IMR-90 (cell line): ENCODE results near the gene ULBP1. TPM values are rescaled to one million over a fixed set of nuclear protein-coding genes. Genes with fewer than 3 reads are reported as not detected.

Experiments
- ATAC-seq: fragments of 200-7000 bp; cut with Tn5 transposase; 2 replicates; pipeline ENCODE4 v1.9.1; 2020; ENCODE audit warnings: low read depth, mild to moderate bottlenecking, moderate library complexity
- BruUV-seq: library from RNA; stranded (reverse); fragments of 400-500 nt; replicated peaks from 2 replicates; lab custom pipeline; 2021; lab: Mats Ljungman, UMichigan
- CTCF ChIA-PET: fragments of 300-600 bp; formaldehyde crosslinking; extraction: SDS; loops from one replicate; lab custom pipeline; 2021; ENCODE audit warnings: antibody characterized with exemption; lab: Yijun Ruan, JAX
- POLR2A ChIA-PET: fragments of 300-600 bp; sonication (Branson Sonifier 250); formaldehyde crosslinking; loops from one replicate; lab custom pipeline; 2022; ENCODE audit warnings: antibody characterized with exemption; ENCODE audit not compliant: unreplicated experiment; lab: Charles Lee
- DNase-seq: peaks from one replicate; pipeline ENCODE4 v3.0.0; 2013
- H2AFZ ChIP-seq: replicated peaks from 2 replicates; pipeline ENCODE3; 2013; ENCODE audit warnings: low read length, mild to moderate bottlenecking; ENCODE audit not compliant: poor library complexity
- H2AK5ac ChIP-seq: 2 replicates; pipeline ENCODE4 v1.6.1; 2013; ENCODE audit warnings: low read depth, low read length, inconsistent platforms
- H2AK9ac ChIP-seq: replicated peaks from 2 replicates; pipeline ENCODE3; 2013; ENCODE audit warnings: mild to moderate bottlenecking, low read depth, low read length, moderate library complexity; ENCODE audit not compliant: poor library complexity
- H2BK120ac ChIP-seq: 2 replicates; pipeline ENCODE4 v1.6.1; 2013; ENCODE audit warnings: low read depth, low read length, inconsistent platforms
- H2BK15ac ChIP-seq: 3 replicates; pipeline ENCODE4 v1.6.1; 2013; ENCODE audit warnings: low read depth, low read length, inconsistent platforms
- H2BK20ac ChIP-seq: 2 replicates; pipeline ENCODE4 v1.6.1; 2013; ENCODE audit warnings: low read depth, mild to moderate bottlenecking, inconsistent platforms, low read length, moderate library complexity
- H2BK5ac ChIP-seq: 2 replicates; pipeline ENCODE4 v1.6.1; 2013; ENCODE audit warnings: mild to moderate bottlenecking, low read depth, low read length, inconsistent platforms; ENCODE audit not compliant: poor library complexity, severe bottlenecking
- H3K14ac ChIP-seq: replicated peaks from 2 replicates; pipeline ENCODE4 v1.6.1; 2013; ENCODE audit warnings: low read depth, low read length, inconsistent platforms
- H3K18ac ChIP-seq: 2 replicates; pipeline ENCODE4 v1.6.1; 2013; ENCODE audit warnings: low read depth, low read length, control low read depth
- H3K23ac ChIP-seq: 2 replicates; pipeline ENCODE4 v1.6.1; 2013; ENCODE audit warnings: low read depth, low read length, inconsistent platforms
- H3K27ac ChIP-seq: 2 replicates; pipeline ENCODE4 v1.5.1; 2013; ENCODE audit warnings: mild to moderate bottlenecking, control low read depth, low read length; ENCODE audit not compliant: insufficient read depth
- H3K27me3 ChIP-seq: 2 replicates; pipeline ENCODE4 v1.6.1; 2013; ENCODE audit warnings: low read length; ENCODE audit not compliant: control insufficient read depth, insufficient read depth
- H3K36me3 ChIP-seq: 2 replicates; pipeline ENCODE4 v1.6.1; 2013; ENCODE audit warnings: low read length, mixed read lengths; ENCODE audit not compliant: control insufficient read depth, insufficient read depth
- H3K4ac ChIP-seq: 2 replicates; pipeline ENCODE4 v1.6.1; 2013; ENCODE audit warnings: low read depth, low read length, inconsistent platforms
- H3K4me1 ChIP-seq: 2 replicates; pipeline ENCODE4 v1.6.1; 2013; ENCODE audit warnings: low read length, mixed read lengths; ENCODE audit not compliant: control insufficient read depth, insufficient read depth
- H3K4me2 ChIP-seq: 2 replicates; pipeline ENCODE4 v1.6.1; 2013; ENCODE audit warnings: low read depth, mild to moderate bottlenecking, control low read depth, low read length, moderate library complexity
- H3K4me3 ChIP-seq: 2 replicates; pipeline ENCODE4 v1.5.1; 2013; ENCODE audit warnings: low read depth, mild to moderate bottlenecking, control low read depth, low read length, moderate library complexity; ENCODE audit not compliant: insufficient read depth
- H3K56ac ChIP-seq: 2 replicates; pipeline ENCODE4 v1.6.1; 2013; ENCODE audit warnings: low read length, inconsistent platforms; ENCODE audit not compliant: insufficient read depth; ENCODE audit errors: extremely low read depth
- H3K79me1 ChIP-seq, 2 experiments: 2 replicates each; pipeline ENCODE4 v1.6.1; 2013; ENCODE audit warnings: low read length in 2 of 2, inconsistent platforms in 1 of 2, low read depth in 1 of 2
- H3K9ac ChIP-seq: 2 replicates; pipeline ENCODE4 v1.6.1; 2013; ENCODE audit warnings: low read depth, low read length, control low read depth
- H3K9me1 ChIP-seq: 2 replicates; pipeline ENCODE4 v1.6.1; 2013; ENCODE audit warnings: low read length, inconsistent platforms; ENCODE audit not compliant: insufficient read depth
- H3K9me3 ChIP-seq: 2 replicates; pipeline ENCODE4 v1.6.1; 2013; ENCODE audit warnings: low read length; ENCODE audit not compliant: control insufficient read depth, insufficient read depth
- H4K20me1 ChIP-seq: 2 replicates; pipeline ENCODE4 v1.6.1; 2013; ENCODE audit warnings: low read length, inconsistent platforms; ENCODE audit not compliant: insufficient read depth
- H4K5ac ChIP-seq: 2 replicates; pipeline ENCODE4 v1.6.1; 2013; ENCODE audit warnings: mild to moderate bottlenecking, low read depth, low read length, control low read depth
- H4K8ac ChIP-seq, 2 experiments: 2 replicates each; pipeline ENCODE4 v1.6.1; 2013; ENCODE audit warnings: low read depth in 2 of 2, low read length in 2 of 2, control low read depth in 1 of 2, inconsistent platforms in 1 of 2
- H4K91ac ChIP-seq: 2 replicates; pipeline ENCODE4 v1.6.1; 2013; ENCODE audit warnings: low read depth, low read length, inconsistent platforms; ENCODE audit not compliant: insufficient read depth
- SMC3 ChIP-seq: fragments of 150-350 bp; IDR thresholded peaks from 2 replicates; pipeline ENCODE4 v1.6.1; 2016; ENCODE audit warnings: low read depth, mild to moderate bottlenecking, antibody characterized with exemption, low read length, moderate library complexity
- WGBS, 2 experiments: methylation state at CpG; one replicate each; pipeline versions ENCODE4 v1.1.5 to v1.1.7; 2013; ENCODE audit warnings: missing lambda C conversion rate in 2 of 2; ENCODE audit not compliant: insufficient read length in 1 of 2; ENCODE audit errors: extremely low coverage in 2 of 2; 5-methylcytosine and 5-hydroxymethylcytosine counted together
- dilution Hi-C: fragments of 300-500 bp; cut with HindIII; formaldehyde crosslinking; loops from one replicate; pipeline ENCODE4 v1.14.3; 2018; ENCODE audit warnings: low sequenced_read_pairs; ENCODE audit not compliant: unreplicated experiment
- in situ Hi-C: fragments of 300-500 bp; cut with MboI; formaldehyde crosslinking; loops from 3 replicates; pipeline ENCODE4 v1.14.3; 2019; ENCODE audit warnings: low sequenced_read_pairs, inconsistent platforms, mixed read lengths
- intact Hi-C: fragments of 100-400 bp; cut with micrococcal nuclease; formaldehyde crosslinking; loops from 2 replicates; pipeline ENCODE4 v1.10.0; 2022
- polyA plus RNA-seq, 3 experiments: library from polyadenylated mRNA; depleted of rRNA; stranded (reverse); fragments of >200 nt; gene quantifications; 2 replicates each; pipeline ENCODE4 v1.2.3, GENCODE V29; 2012; ENCODE audit warnings: low replicate concordance in 1 of 3
- total RNA-seq: library from RNA; depleted of rRNA; stranded (reverse); fragments of >200 nt; gene quantifications from 2 replicates; pipeline ENCODE4 v1.2.3, GENCODE V29; 2012
- TF ChIP-seq, protein P1 (sequence below): conservative IDR thresholded peaks from 2 replicates; pipeline ENCODE4 v1.5.1; 2012; ENCODE audit warnings: mild to moderate bottlenecking, low read depth, low read length, improper control_type of control experiment

ULBP1 gene
- total and polyA plus RNA-seq, 2 of the 4 experiments (the other 2 are of a cell fraction), result 0.18 to 0.87 TPM

GRCh38 chr6:149961728-149962425, 1.9 kb upstream of the ULBP1 start:
- WGBS, 2 experiments, result no CpG with 5 or more reads among the region's 6 CpGs
- in situ Hi-C loops, result no loop called here
- intact Hi-C loops, result no loop called here
- H3K27ac ChIP-seq, result no peak overlapping the region
- TF ChIP-seq SMC3, result no peak
- TF ChIP-seq, protein P1, sequence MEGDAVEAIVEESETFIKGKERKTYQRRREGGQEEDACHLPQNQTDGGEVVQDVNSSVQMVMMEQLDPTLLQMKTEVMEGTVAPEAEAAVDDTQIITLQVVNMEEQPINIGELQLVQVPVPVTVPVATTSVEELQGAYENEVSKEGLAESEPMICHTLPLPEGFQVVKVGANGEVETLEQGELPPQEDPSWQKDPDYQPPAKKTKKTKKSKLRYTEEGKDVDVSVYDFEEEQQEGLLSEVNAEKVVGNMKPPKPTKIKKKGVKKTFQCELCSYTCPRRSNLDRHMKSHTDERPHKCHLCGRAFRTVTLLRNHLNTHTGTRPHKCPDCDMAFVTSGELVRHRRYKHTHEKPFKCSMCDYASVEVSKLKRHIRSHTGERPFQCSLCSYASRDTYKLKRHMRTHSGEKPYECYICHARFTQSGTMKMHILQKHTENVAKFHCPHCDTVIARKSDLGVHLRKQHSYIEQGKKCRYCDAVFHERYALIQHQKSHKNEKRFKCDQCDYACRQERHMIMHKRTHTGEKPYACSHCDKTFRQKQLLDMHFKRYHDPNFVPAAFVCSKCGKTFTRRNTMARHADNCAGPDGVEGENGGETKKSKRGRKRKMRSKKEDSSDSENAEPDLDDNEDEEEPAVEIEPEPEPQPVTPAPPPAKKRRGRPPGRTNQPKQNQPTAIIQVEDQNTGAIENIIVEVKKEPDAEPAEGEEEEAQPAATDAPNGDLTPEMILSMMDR, result 0 out of 2 replicates have a peak, but pooled peaks have one; percentile 16
- 0 out of 2 replicates have a peak, but pooled peaks cover 7% of the 10 kb centered on the region for H3K9me1 ChIP-seq
- BruUV-seq, result no TSS peak
- H4K20me1 ChIP-seq, result no peaks in the 10 kb centered on the region; the same call in 1 of the 2 replicates
- no peak overlapping the region for H3K9ac ChIP-seq
- H3K9me3 ChIP-seq, result no peaks in the 10 kb centered on the region; the same call in 1 of the 2 replicates
- no peak overlapping the region for H3K56ac ChIP-seq
- no peak overlapping the region for H2AK5ac ChIP-seq
- ChIA-PET POLR2A (no interaction called here), CTCF (interaction anchor here (0.7 kb wide), 1 partner anchor 239 kb away, joined by 3 read pairs; no protein-coding TSS in a partner anchor)
- H3K79me1 ChIP-seq, result 0 out of 4 replicates have a peak, but pooled peaks cover 0 to 4% of the 10 kb centered on the region in 2 experiments
- dilution Hi-C loops, result no loop called here
- H2BK5ac ChIP-seq, result no peak overlapping the region
- H2AFZ ChIP-seq, result no peak overlapping the region
- H3K27me3 ChIP-seq, result peaks cover 47% of the 10 kb centered on the region
- H3K4me2 ChIP-seq, result no peak overlapping the region
- H4K8ac ChIP-seq, result no peak overlapping the region
- no peak overlapping the region for H4K5ac ChIP-seq
- H3K14ac ChIP-seq, result no peak overlapping the region
- H2AK9ac ChIP-seq, result no peak overlapping the region
- no peak overlapping the region for H2BK120ac ChIP-seq
- no peak overlapping the region for H3K18ac ChIP-seq
- H2BK20ac ChIP-seq, result no peak overlapping the region
- H3K4ac ChIP-seq, result no peak overlapping the region
- H2BK15ac ChIP-seq, result no peak overlapping the region; the same call in 2 of the 3 replicates
- no peak overlapping the region for H3K23ac ChIP-seq
- no peak overlapping the region for H3K4me3 ChIP-seq
- peaks cover 2% of the 10 kb centered on the region; the same call in 1 of the 2 replicates for H3K4me1 ChIP-seq
- H3K36me3 ChIP-seq, result no peaks in the 10 kb centered on the region
- DNase-seq, result no peak
- H4K91ac ChIP-seq, result no peak overlapping the region
- no peak for ATAC-seq
